Measurements from ENCODE around the gene RBL2. TPM values are rescaled to one million over a fixed set of nuclear protein-coding genes. Genes with fewer than 3 reads are reported as not detected.

The RBL2 gene
- total RNA-seq, 1 experiment from 2014 or later: 39.6 TPM

GRCh38 chr16:53446090-53446489, 11.8 kb downstream of the RBL2 start:
- Histone ChIP-seq H3K27ac (ENCODE audit: low read depth, low read length, poor library complexity, severe bottlenecking) (no peak overlapping the region), H3K36me3 (ENCODE audit: insufficient read depth, low read length, poor library complexity, severe bottlenecking) (peaks cover 23% of the 10 kb centered on the region), H3K4me1 (ENCODE audit: insufficient read depth, low read length, poor library complexity, severe bottlenecking) (no peaks in the 10 kb centered on the region), H3K4me3 (ENCODE audit: low read depth, low read length, poor library complexity, severe bottlenecking) (no peak overlapping the region), H3K9me3 (ENCODE audit: low read depth, low read length, poor library complexity, severe bottlenecking) (no peaks in the 10 kb centered on the region), H3K27me3 (replicated peaks; ENCODE audit: insufficient read depth, low read depth, low read length, poor library complexity) (no peaks in the 10 kb centered on the region)
- POLR2A ChIA-PET (ENCODE audit: low non-redundant PET): no interaction called here
- TF ChIP-seq CTCF (conservative IDR thresholded peaks at IDR 0.05; ENCODE audit: low read depth, low read length) (no peak), EZH2 (IDR thresholded peaks at IDR 0.05; ENCODE audit: borderline replicate concordance, low read depth, low read length, poor library complexity, severe bottlenecking) (no peak)
- no peak for DNase-seq (ENCODE audit: low spot score)
- intact Hi-C loops (cut with micrococcal nuclease; ENCODE audit: unreplicated experiment): no loop called here
- CTCF ChIA-PET: no interaction called here
- BruUV-seq (replicated peaks): no TSS peak

- no peak overlapping the region for H3K27ac ChIP-seq (ENCODE audit: low read depth, low read length, poor library complexity, severe bottlenecking)
- ChIA-PET POLR2A (ENCODE audit: low non-redundant PET) (no interaction called here), CTCF (no interaction called here)
- no peaks in the 10 kb centered on the region for H3K9me3 ChIP-seq (ENCODE audit: low read depth, low read length, poor library complexity, severe bottlenecking)
- no peak for DNase-seq (ENCODE audit: low spot score)
- BruUV-seq (replicated peaks): no TSS peak
- H3K27me3 ChIP-seq (replicated peaks; ENCODE audit: insufficient read depth, low read depth, low read length, poor library complexity): no peaks in the 10 kb centered on the region
- no peaks in the 10 kb centered on the region for H3K4me1 ChIP-seq (ENCODE audit: insufficient read depth, low read length, poor library complexity, severe bottlenecking)
- no peak overlapping the region for H3K4me3 ChIP-seq (ENCODE audit: low read depth, low read length, poor library complexity, severe bottlenecking)
- H3K36me3 ChIP-seq (ENCODE audit: insufficient read depth, low read length, poor library complexity, severe bottlenecking): peaks cover 24% of the 10 kb centered on the region
- intact Hi-C loops (cut with micrococcal nuclease; ENCODE audit: unreplicated experiment): no loop called here
- TF ChIP-seq CTCF (conservative IDR thresholded peaks at IDR 0.05; ENCODE audit: low read depth, low read length) (no peak), EZH2 (IDR thresholded peaks at IDR 0.05; ENCODE audit: borderline replicate concordance, low read depth, low read length, poor library complexity, severe bottlenecking) (no peak)
Measured at GRCh38 chr16:53449816-53450517, 15.7 kb downstream of the RBL2 start.

- intact Hi-C loops (cut with micrococcal nuclease; ENCODE audit: unreplicated experiment): no loop called here
- Histone ChIP-seq H3K27me3 (replicated peaks; ENCODE audit: insufficient read depth, low read depth, low read length, poor library complexity) (no peaks in the 10 kb centered on the region), H3K27ac (ENCODE audit: low read depth, low read length, poor library complexity, severe bottlenecking) (no peak overlapping the region), H3K36me3 (ENCODE audit: insufficient read depth, low read length, poor library complexity, severe bottlenecking) (peaks cover 18% of the 10 kb centered on the region), H3K9me3 (ENCODE audit: low read depth, low read length, poor library complexity, severe bottlenecking) (no peaks in the 10 kb centered on the region), H3K4me1 (ENCODE audit: insufficient read depth, low read length, poor library complexity, severe bottlenecking) (no peaks in the 10 kb centered on the region), H3K4me3 (ENCODE audit: low read depth, low read length, poor library complexity, severe bottlenecking) (no peak overlapping the region)
- POLR2A ChIA-PET (ENCODE audit: low non-redundant PET): no interaction called here
- TF ChIP-seq EZH2 (IDR thresholded peaks at IDR 0.05; ENCODE audit: borderline replicate concordance, low read depth, low read length, poor library complexity, severe bottlenecking): no peak
- no TSS peak for BruUV-seq (replicated peaks)
- DNase-seq (ENCODE audit: low spot score): no peak
- CTCF ChIA-PET: no interaction called here
Measured at GRCh38 chr16:53453928-53454327, 19.7 kb downstream of the RBL2 start.

- H3K36me3 ChIP-seq (ENCODE audit: insufficient read depth, low read length, poor library complexity, severe bottlenecking): peaks cover 25% of the 10 kb centered on the region
- H3K27me3 ChIP-seq (replicated peaks; ENCODE audit: insufficient read depth, low read depth, low read length, poor library complexity): no peaks in the 10 kb centered on the region
- no peak overlapping the region for H3K4me3 ChIP-seq (ENCODE audit: low read depth, low read length, poor library complexity, severe bottlenecking)
- DNase-seq (ENCODE audit: low spot score): no peak
- no peaks in the 10 kb centered on the region for H3K9me3 ChIP-seq (ENCODE audit: low read depth, low read length, poor library complexity, severe bottlenecking)
- ChIA-PET POLR2A (ENCODE audit: low non-redundant PET) (no interaction called here), CTCF (no interaction called here)
- no peaks in the 10 kb centered on the region for H3K4me1 ChIP-seq (ENCODE audit: insufficient read depth, low read length, poor library complexity, severe bottlenecking)
- intact Hi-C loops (cut with micrococcal nuclease; ENCODE audit: unreplicated experiment): no loop called here
- no peak overlapping the region for H3K27ac ChIP-seq (ENCODE audit: low read depth, low read length, poor library complexity, severe bottlenecking)
- BruUV-seq (replicated peaks): no TSS peak
- no peak for TF ChIP-seq EZH2 (IDR thresholded peaks at IDR 0.05; ENCODE audit: borderline replicate concordance, low read depth, low read length, poor library complexity, severe bottlenecking)
- no peak for TF ChIP-seq CTCF (conservative IDR thresholded peaks at IDR 0.05; ENCODE audit: low read depth, low read length)
Measured at GRCh38 chr16:53456625-53457024, 22.4 kb downstream of the RBL2 start.

Data from A673 (cell line).